MM.1S (cell line): ENCODE measurements around the gene NRP2.

Experiments used
- DNase-seq: peaks from one replicate; pipeline ENCODE4 v3.0.0-alpha.2; 2015
- H2AFZ ChIP-seq: fragments of 300-600 bp; sonication (generic); 2 replicates; pipeline ENCODE4 v1.6.0; 2016; ENCODE audit warnings: antibody characterized with exemption, low read length
- H3F3A ChIP-seq: fragments of 300-600 bp; sonication (generic); 2 replicates; pipeline ENCODE4 v1.6.1; 2016; ENCODE audit warnings: mild to moderate bottlenecking, antibody characterized with exemption, low read length, moderate library complexity, mixed read lengths; ENCODE audit not compliant: insufficient read depth
- H3K27ac ChIP-seq: fragments of 300-600 bp; sonication (generic); 2 replicates; pipeline ENCODE4 v1.5.1; 2016; ENCODE audit warnings: mild to moderate bottlenecking, low read length
- H3K27me3 ChIP-seq: fragments of 300-600 bp; sonication (generic); replicated peaks from 2 replicates; pipeline ENCODE4 v1.6.0; 2016; ENCODE audit warnings: low read length; ENCODE audit not compliant: insufficient read depth
- H3K36me3 ChIP-seq: fragments of 300-600 bp; sonication (generic); replicated peaks from 2 replicates; pipeline ENCODE4 v1.6.1; 2016; ENCODE audit warnings: mild to moderate bottlenecking, low read length, mixed read lengths; ENCODE audit not compliant: insufficient read depth
- H3K4me1 ChIP-seq: fragments of 300-600 bp; sonication (generic); 2 replicates; pipeline ENCODE4 v1.6.1; 2016; ENCODE audit warnings: low read length, mixed read lengths
- H3K4me2 ChIP-seq: fragments of 300-600 bp; sonication (generic); 2 replicates; pipeline ENCODE4 v1.6.0; 2016; ENCODE audit warnings: low read depth, low read length
- H3K4me3 ChIP-seq: fragments of 300-600 bp; sonication (generic); 2 replicates; pipeline ENCODE4 v1.5.1; 2016; ENCODE audit warnings: low read length, mixed read lengths
- H3K79me2 ChIP-seq: fragments of 300-600 bp; sonication (generic); 2 replicates; pipeline ENCODE4 v1.6.1; 2016; ENCODE audit warnings: mixed run types, low read length, mixed read lengths
- H3K9ac ChIP-seq: fragments of 300-600 bp; sonication (generic); 2 replicates; pipeline ENCODE4 v1.6.1; 2016; ENCODE audit warnings: low read length, mixed read lengths
- H3K9me2 ChIP-seq: fragments of 300-600 bp; sonication (generic); replicated peaks from 2 replicates; pipeline ENCODE4 v1.6.1; 2016; ENCODE audit warnings: mild to moderate bottlenecking, low read length, mixed read lengths; ENCODE audit not compliant: insufficient read depth
- H3K9me3 ChIP-seq: fragments of 300-600 bp; sonication (generic); replicated peaks from 2 replicates; pipeline ENCODE4 v1.6.1; 2016; ENCODE audit warnings: mild to moderate bottlenecking, low read length, mixed read lengths; ENCODE audit not compliant: insufficient read depth
- H4K20me1 ChIP-seq: fragments of 300-600 bp; sonication (generic); 2 replicates; pipeline ENCODE4 v1.6.1; 2016; ENCODE audit warnings: mild to moderate bottlenecking, low read length, moderate library complexity, mixed read lengths; ENCODE audit not compliant: insufficient read depth
- CTCF ChIP-seq: fragments of 300-600 bp; sonication (generic); IDR thresholded peaks from 2 replicates; pipeline ENCODE4 v1.5.1; 2016; ENCODE audit warnings: antibody characterized with exemption, low read length, mixed read lengths
- EZH2 ChIP-seq: fragments of 300-600 bp; sonication (generic); optimal IDR thresholded peaks from 2 replicates; pipeline ENCODE3; 2017; ENCODE audit warnings: low read depth, mild to moderate bottlenecking, antibody characterized with exemption, low read length, mixed read lengths
- EZH2phosphoT487 ChIP-seq: fragments of 300-600 bp; sonication (generic); IDR thresholded peaks from 2 replicates; pipeline ENCODE4 v1.6.1; 2018; ENCODE audit warnings: antibody characterized with exemption, low read length

NRP2 gene

GRCh38 chr2:205754285-205754923 is 72.1 kb downstream of the NRP2 start:
- H3K27ac ChIP-seq: no peak overlapping the region

GRCh38 chr2:205754924-205755321 is 72.6 kb downstream of the NRP2 start:
- Histone ChIP-seq H3K27ac (no peak overlapping the region), H3K4me2 (no peak overlapping the region), H3F3A (no peaks in the 10 kb centered on the region), H3K36me3 (no peaks in the 10 kb centered on the region), H3K79me2 (no peaks in the 10 kb centered on the region), H3K4me3 (no peak overlapping the region), H3K4me1 (no peaks in the 10 kb centered on the region), H2AFZ (no peak overlapping the region), H3K9me2 (no peaks in the 10 kb centered on the region), H3K9me3 (no peaks in the 10 kb centered on the region), H3K9ac (no peak overlapping the region), H3K27me3 (no peaks in the 10 kb centered on the region), H4K20me1 (no peaks in the 10 kb centered on the region)
- TF ChIP-seq EZH2phosphoT487 (no peak), EZH2 (no peak), CTCF (no peak)
- no peak for DNase-seq

More at GRCh38 chr2:205754285-205754923, 72.1 kb downstream of the NRP2 start:
- TF ChIP-seq EZH2phosphoT487: no peak
- TF ChIP-seq EZH2: no peak
- no peak for TF ChIP-seq CTCF
- Histone ChIP-seq H3K9me2 (no peaks in the 10 kb centered on the region), H2AFZ (no peak overlapping the region), H3K9ac (no peak overlapping the region), H3F3A (no peaks in the 10 kb centered on the region), H3K79me2 (no peaks in the 10 kb centered on the region), H4K20me1 (no peaks in the 10 kb centered on the region), H3K36me3 (no peaks in the 10 kb centered on the region), H3K4me2 (no peak overlapping the region), H3K9me3 (no peaks in the 10 kb centered on the region), H3K27me3 (no peaks in the 10 kb centered on the region), H3K4me3 (no peak overlapping the region), H3K4me1 (no peaks in the 10 kb centered on the region)
- no peak for DNase-seq

- Histone ChIP-seq H3F3A (no peaks in the 10 kb centered on the region), H2AFZ (no peak overlapping the region), H3K9me2 (no peaks in the 10 kb centered on the region), H3K4me2 (no peak overlapping the region), H3K4me1 (no peaks in the 10 kb centered on the region), H4K20me1 (no peaks in the 10 kb centered on the region), H3K4me3 (no peak overlapping the region), H3K79me2 (no peaks in the 10 kb centered on the region), H3K27me3 (no peaks in the 10 kb centered on the region), H3K9me3 (no peaks in the 10 kb centered on the region), H3K27ac (no peak overlapping the region), H3K36me3 (no peaks in the 10 kb centered on the region), H3K9ac (no peak overlapping the region)
- DNase-seq: no peak
- TF ChIP-seq EZH2 (no peak), EZH2phosphoT487 (no peak), CTCF (no peak)
These were observed 73.6 kb downstream of the NRP2 start for GRCh38 chr2:205755923-205756322.
